GM18867 (cell line): Measurements from ENCODE around the gene OAT.

Experiments used
- ATAC-seq: cut with Tn5 transposase; IDR thresholded peaks from one replicate; pipeline ENCODE4 v1.9.1; 2021; ENCODE audit warnings: mild to moderate bottlenecking, moderate library complexity; ENCODE audit not compliant: unreplicated experiment

OAT gene

DNA sequence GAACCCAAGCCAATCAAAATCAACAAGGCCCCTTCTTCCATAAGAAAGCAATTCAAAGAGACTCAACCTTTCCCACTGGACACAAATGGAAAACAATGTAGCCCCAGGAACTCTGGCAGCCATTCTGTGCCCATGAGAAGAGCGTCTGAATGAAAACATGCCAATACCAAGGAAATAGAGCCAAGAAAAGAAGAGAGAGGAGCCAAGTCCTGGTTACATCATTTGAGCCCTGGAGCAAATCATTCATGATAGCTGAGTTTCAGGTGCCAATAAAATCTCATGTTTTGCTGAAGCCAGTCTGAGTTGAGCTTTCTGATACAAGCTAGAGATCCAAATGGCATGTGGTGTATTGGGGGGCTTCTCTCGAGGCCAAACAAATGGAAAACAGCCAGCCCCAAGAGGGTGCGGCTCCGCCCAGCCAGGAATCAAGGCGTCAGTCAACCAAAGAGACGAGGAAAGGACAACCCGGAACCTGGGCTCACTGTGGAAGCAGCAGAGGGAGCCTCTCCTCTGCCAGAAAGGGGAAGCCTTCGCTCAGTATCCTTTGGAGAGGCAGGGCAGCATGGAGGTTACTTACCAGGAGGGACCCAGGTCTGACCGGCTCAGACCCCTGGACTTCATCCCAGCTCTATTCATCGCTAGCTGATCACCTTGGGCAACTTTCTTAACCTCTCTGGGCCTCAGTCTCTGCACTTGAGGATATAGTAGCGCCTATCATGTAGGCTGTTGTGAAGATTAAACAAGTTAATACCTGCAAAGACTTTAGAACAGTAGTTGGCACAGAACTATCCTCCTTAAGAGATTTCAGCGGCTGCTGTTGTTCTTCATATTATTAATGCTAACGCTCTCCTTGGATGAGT is 61.8 kb downstream of the OAT start:
- ATAC-seq: no peak

GRCh38 chr10:124354411-124355382 is 64.0 kb downstream of the OAT start:
- ATAC-seq: no peak

- ATAC-seq: no peak
These were observed 64.8 kb downstream of the OAT start for GRCh38 chr10:124353896-124354295.

DNA sequence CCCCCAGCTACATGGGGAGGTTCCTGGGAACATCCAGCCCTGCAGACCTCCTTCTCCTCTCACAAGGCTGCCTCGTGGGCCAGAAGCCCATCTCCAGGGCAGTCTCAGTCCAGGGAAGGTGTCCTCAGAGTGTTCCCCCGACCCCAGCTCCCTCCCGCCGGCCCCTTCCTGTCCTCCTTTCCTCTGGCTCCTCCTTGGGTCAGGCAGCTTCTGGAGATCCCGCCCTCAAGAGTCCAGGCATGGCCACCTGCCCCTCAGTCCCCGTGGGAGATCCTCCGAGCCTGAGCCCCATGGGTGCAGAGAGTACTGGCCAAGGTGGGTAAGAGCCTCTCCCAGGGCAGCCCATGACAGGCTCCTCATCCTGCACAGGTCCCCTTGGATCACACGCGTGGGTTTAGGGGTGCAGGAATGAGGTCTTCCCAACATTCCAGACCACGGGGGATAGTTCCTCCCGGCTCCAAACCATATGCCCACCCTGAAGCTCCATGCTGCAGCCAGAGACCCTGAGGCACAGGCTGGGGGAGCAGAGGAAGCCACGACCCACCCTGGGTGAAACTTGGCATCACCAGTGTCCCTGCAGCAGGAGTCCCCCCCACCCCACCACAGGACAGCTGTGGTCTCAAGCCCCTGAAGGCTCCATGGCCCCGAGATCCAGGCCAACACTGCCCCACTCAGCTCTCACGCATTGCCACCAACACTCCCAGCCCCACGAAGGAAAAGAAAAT is 65.5 kb downstream of the OAT start:
- no peak for ATAC-seq

DNA sequence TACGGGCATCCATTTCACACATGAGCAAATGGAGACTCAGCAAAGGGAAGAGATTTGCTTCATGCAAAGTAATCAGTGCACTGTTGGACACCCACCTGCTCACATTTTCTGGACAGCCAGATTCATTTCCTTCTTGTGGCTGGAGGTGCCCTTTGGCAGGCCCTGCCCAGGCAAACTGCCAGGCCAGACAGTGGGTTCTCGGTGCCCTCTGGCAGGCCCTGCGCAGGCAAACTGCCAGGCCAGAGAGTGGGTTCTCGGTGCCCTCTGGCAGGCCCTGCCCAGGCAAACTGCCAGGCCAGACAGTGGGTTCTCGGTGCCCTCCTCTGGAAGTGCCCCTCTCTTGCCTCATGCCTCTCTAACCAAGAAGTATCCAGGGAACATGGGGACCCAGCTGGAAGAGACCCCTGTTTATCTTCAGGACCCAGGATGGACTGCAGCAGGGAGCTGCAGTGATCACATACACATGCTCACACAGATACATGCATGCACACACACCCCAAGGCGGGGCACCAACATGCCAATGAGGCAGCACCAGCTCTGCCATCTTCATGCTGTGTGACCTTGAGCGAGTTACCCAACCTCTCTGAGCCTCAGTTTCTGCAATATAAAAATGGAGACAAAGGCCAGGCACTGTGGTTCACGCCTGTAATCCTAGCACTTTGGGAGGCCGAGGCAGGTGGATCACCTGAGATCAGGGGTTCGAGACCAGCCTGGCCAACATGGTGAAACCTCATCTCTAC is 67.1 kb downstream of the OAT start:
- no peak for ATAC-seq

- ATAC-seq: no peak
These were observed 67.9 kb downstream of the OAT start for GRCh38 chr10:124350806-124351205.

GRCh38 chr10:124349996-124350280 is 68.8 kb downstream of the OAT start:
- no peak for ATAC-seq

DNA sequence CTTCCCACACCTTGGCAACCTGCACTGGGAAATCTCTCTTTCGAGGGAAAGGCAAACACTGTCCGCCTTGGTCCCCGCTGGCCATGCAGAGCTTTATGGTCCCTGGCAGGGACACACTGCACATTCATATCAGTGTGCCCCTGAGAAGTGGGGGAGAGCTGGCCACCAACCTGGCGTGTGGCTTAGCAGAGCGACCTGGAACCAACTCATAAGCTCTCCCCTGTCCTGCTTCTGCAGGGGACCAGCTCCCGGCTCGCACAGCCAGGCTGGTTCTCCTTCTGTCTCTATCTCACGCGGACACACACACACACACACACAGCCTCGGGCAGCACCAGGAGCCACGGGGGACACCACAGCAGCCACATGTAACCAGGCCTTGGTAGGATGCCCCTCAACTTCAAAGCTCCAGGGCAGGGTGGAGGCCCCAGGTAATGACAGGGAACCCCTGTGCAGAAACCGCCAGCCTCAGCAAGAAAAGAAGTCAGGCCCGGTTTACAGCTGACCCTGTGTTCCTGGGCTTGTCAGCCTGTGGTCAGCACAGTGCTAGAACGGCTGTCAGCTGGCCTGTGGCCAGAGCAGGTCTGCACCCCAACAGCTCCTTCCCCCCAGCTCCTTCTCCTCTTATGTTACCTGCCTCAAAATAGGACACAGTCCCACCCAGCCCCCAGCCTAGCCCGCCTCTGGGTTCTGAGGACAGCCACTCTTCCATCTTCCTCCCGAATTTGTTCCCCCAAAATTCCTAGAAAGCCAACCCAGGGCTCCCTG is 69.3 kb downstream of the OAT start:
- no peak for ATAC-seq

GRCh38 chr10:124348801-124349200 is 69.9 kb downstream of the OAT start:
- no peak for ATAC-seq

DNA sequence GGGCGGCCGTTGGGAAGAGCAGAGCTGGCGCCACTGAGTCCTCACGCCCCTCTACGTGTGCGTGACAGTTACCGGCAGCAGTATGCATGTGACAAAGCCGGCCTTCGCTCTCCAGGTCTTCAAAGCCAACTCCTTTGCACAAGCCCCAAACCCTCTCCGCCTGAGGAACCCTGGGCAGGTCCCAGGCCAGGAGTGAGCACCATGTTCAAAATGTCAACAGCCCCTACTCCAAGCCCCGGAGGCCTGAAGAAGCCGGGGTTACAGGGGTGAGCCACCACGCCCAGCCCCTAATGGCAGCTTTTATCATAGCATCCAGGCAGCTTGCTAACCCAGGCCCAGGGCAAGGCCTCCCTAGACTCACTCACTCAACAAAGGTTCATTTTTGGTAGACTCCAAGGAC is 70.8 kb downstream of the OAT start:
- no peak for ATAC-seq
